Stimulated activated CD4-positive, alpha-beta T cell treated with anti-CD3 and anti-CD28 coated beads, Interleukin-4, amount 100 ng/mL, for 4 hours (primary cell): ENCODE measurements around the gene OPRL1.

Experiments used
- DNase-seq, 2 experiments: peaks; one replicate each; pipeline ENCODE4 v3.0.0-alpha.2; 2020

The OPRL1 gene

GRCh38 chr20:64042054-64042781 is 37.7 kb upstream of the OPRL1 start:
- no peak for DNase-seq

- no peak for DNase-seq
Measured at GRCh38 chr20:64043768-64044167, 36.1 kb upstream of the OPRL1 start.

GRCh38 chr20:64044484-64045247 is 35.2 kb upstream of the OPRL1 start:
- DNase-seq, result no peak

GRCh38 chr20:64045346-64046011 is 34.4 kb upstream of the OPRL1 start:
- no peak for DNase-seq

- DNase-seq, result no peak
Measured at GRCh38 chr20:64047046-64047389, 32.9 kb upstream of the OPRL1 start.

- no peak for DNase-seq
Measured at GRCh38 chr20:64047968-64048401, 31.9 kb upstream of the OPRL1 start.

GRCh38 chr20:64048402-64049044 is 31.4 kb upstream of the OPRL1 start:
- no peak for DNase-seq

- peak in 1 of 2 experiments; percentile 31 for DNase-seq
Measured at GRCh38 chr20:64049060-64049877, 30.6 kb upstream of the OPRL1 start, which contains the start of gene SOX18. SOX18 (minus strand) TSS chr20:64049639; CDS start chr20:64049516, 123 bp downstream.

- DNase-seq, result no peak
Measured at GRCh38 chr20:64049878-64050260, 30.0 kb upstream of the OPRL1 start.

GRCh38 chr20:64050261-64051032 is 29.4 kb upstream of the OPRL1 start:
- no peak for DNase-seq

- DNase-seq, result no peak
Measured at GRCh38 chr20:64051033-64051452, 28.8 kb upstream of the OPRL1 start.

GRCh38 chr20:64051561-64052325 is 28.1 kb upstream of the OPRL1 start:
- no peak for DNase-seq

GRCh38 chr20:64052326-64052722 is 27.6 kb upstream of the OPRL1 start:
- no peak for DNase-seq

- no peak for DNase-seq
Measured at GRCh38 chr20:64052987-64053840, 26.7 kb upstream of the OPRL1 start.

GRCh38 chr20:64053841-64054661 is 25.8 kb upstream of the OPRL1 start:
- DNase-seq, result no peak

GRCh38 chr20:64055396-64055892 is 24.4 kb upstream of the OPRL1 start:
- DNase-seq, result no peak

- DNase-seq, result no peak
Measured at GRCh38 chr20:64055893-64056638, 23.8 kb upstream of the OPRL1 start.

GRCh38 chr20:64056639-64056888 is 23.3 kb upstream of the OPRL1 start:
- no peak for DNase-seq
